GM19238 (cell line): Measurements from ENCODE around the gene CYP27B1.
A peak's percentile ranks its signal among the peaks of the same experiment; 100 is the strongest.
"Not testable (repeated sequence)": the region's sequence is repeated elsewhere in the genome, so short reads cannot be mapped to it uniquely, and the experiment has no call there.

Experiments
- DNase-seq: peaks from one replicate; pipeline ENCODE4 v3.0.0; 2011; ENCODE audit warnings: low spot score; ENCODE audit not compliant: insufficient read length

CYP27B1 gene

GRCh38 chr12:57783861-57784260, 17.0 kb upstream of the CYP27B1 start:
- no peak for DNase-seq

- no peak for DNase-seq
These were observed 16.6 kb upstream of the CYP27B1 start for GRCh38 chr12:57783466-57783801.

DNA sequence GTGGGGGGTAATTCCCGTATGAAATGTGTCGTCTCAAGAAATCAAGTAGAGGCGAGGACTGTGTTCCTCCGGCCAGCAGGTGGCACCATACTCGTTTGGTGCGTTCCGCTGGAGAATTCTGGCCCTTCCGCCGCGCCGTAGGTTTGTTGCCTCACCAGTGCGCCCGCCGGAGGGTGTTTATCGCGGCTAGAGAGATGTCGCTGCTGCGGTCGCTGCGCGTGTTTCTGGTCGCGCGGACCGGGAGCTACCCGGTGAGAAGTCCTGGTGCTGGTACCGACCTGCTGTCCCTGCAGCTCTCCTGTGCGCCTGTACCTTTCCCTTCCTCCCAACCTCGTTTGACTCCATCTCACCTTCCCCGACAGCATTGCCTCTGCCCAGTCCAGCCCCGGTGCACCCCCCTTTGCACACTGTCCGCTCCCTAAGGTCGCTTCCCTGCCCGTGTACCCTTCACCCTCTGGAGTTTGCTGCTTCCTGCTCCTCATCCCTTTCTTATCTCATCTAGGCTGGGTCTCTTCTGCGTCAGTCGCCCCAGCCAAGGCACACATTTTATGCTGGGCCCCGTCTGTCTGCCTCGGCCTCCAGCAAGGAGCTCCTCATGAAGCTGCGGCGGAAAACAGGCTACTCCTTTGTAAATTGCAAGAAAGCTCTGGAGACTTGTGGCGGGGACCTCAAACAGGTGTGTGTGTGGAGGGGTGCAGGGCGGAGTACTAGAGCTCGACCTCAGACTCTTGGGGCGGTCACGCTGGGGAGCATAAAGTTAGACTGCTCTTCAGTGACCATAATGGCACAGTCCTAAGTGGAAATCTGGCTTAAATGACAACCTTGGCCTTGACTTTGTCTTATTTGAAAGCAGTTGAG, 16.0 kb upstream of the CYP27B1 start, which contains the start of gene TSFM:
Gene TSFM, plus strand, starts transcription at position 180 of the 858 bp plus-strand sequence. Its CDS starts 15 bp downstream, at position 195.
- DNase-seq = peak; percentile 74

GRCh38 chr12:57782243-57782607, 15.3 kb upstream of the CYP27B1 start:
- DNase-seq = no peak

DNA sequence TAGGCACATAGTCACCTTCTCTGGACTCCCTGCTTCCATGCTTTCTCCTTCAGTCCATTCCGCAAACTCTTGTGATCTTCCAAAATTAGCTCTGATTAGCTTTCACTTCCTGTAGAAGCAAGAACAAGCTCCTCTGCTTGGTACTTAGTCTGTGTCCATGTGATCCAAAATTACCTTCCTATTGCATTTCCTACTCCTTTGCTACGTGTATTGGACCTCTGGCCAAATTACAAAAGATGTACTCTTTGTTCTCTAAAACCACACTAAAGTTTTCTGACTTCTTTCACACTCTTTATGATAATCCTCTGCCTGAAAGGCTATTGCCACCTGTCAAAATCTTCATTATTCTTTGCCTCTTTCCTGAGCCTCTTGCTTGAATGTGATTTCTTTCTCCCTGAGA, 14.9 kb upstream of the CYP27B1 start:
- DNase-seq = no peak

DNA sequence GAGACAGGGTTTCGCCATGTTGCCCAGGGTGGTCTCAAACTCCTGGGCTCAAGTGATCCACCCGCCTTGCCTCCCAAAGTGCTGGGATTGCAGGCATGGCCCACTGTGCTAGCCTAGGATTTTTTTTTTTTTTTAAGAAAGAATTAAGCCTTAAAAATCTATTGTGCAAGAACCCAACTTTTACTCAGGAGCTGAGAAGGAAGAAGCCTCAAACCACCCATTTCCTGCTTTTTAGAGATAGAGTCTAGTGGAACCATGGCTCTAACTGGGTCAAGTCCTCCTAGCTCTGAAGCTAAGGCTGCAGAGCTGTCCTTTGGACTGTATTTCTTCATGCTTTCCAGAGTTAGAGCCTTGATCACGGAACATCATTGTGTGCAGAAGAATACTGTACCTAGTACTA, 14.4 kb upstream of the CYP27B1 start:
- DNase-seq = no peak

GRCh38 chr12:57780284-57780897, 13.5 kb upstream of the CYP27B1 start:
- DNase-seq = no peak

DNA sequence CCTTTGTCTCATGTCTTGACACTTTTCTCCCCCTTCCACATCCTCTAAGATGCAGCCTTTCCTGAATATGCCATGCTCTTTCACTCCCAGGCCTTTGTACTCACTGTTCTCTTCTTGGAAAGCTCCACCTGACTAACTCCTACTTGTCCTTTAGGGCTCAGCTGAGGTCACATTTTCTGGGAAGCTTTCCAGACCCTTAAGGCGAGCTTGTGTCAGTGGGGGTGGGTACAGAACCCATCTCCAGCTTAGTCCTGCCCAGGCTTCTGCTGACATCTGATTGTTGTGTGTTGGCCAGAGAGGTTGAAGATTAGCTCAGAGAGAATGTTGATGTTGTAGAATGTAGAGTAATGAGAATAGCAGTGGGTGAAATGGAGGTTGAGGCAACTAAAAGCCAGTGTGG, 12.9 kb upstream of the CYP27B1 start:
- no peak for DNase-seq

DNA sequence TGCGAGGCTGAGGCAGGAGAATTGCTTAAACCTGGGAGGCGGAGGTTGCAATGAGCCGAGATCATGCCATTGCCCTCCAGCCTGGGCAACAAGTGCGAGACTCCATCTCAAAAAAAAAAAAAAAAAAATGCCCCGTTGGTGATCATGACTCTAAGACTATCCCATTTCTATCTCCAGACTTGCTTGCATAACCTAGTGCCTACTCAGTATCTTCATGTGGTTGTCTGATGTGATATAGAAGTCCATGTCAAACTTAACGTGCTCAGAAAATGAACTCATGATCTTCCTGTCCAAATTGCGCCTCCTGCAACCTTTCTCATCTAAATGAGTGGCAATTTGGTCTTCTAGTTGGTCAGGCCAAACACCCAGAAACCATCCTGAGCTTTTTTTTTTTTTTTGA, 11.0 kb upstream of the CYP27B1 start:
- DNase-seq = no peak

DNA sequence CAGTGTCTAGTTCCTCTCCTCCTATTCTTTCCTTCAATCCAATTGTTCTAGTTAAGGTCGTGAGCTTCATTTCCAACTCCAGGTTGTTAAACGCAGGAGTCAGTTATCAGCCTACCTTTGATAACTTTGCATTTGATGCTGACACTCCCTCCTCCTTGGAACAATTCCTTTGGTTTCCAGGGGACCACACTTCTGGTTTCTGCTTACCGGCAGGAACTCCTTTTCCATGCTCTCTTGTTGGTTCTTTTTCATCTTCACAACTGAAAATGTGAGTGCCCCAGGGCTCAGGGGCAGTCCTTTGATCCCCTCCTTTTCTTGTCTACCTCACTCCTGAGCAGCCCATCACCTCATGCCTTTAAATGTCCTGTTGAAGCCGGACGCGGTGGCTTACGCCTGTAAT, 10.5 kb upstream of the CYP27B1 start:
- no peak for DNase-seq

- no peak for DNase-seq
These were observed 9.3 kb upstream of the CYP27B1 start for GRCh38 chr12:57776247-57776587.

DNA sequence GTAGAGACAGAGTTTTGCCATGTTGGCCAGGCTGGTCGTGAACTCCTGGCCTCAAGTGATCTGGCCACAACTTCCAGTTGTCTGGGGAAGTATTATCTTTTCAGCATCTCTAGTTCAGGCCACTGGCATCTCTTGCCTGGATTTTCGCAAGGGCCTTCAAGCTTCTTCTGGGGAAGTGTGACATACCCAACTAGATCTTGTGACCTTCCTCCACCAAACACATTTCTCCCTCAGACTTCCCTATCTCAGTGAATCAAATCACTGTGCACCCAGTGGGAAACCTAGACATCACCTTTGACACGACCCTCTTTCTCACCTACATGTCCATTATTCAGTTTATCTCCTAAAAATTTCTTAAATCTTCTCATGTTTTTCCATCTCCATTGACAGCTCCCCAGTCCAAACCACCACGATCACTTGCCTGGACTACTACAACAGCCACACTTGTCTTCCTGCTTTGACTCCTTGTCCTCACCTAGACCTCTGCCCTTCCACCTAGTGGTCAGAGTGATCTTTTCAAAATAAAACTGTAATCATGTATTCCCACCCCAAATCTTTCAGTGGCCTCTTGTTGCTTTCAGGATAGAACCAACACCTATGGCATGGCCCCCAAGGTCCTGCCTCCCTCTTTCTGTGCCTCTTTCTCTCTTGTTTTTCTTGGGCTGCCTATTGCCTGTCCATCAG, 8.8 kb upstream of the CYP27B1 start:
- no peak for DNase-seq

GRCh38 chr12:57775044-57775443, 8.2 kb upstream of the CYP27B1 start:
- DNase-seq = no peak

GRCh38 chr12:57774634-57775033, 7.8 kb upstream of the CYP27B1 start:
- not testable (repeated sequence) for DNase-seq

- no peak for DNase-seq
These were observed 5.8 kb upstream of the CYP27B1 start, which contains the start of gene EEF1AKMT3 for GRCh38 chr12:57772429-57773322. EEF1AKMT3 (plus strand) TSS chr12:57772614; CDS start chr12:57772725, 111 bp downstream.

DNA sequence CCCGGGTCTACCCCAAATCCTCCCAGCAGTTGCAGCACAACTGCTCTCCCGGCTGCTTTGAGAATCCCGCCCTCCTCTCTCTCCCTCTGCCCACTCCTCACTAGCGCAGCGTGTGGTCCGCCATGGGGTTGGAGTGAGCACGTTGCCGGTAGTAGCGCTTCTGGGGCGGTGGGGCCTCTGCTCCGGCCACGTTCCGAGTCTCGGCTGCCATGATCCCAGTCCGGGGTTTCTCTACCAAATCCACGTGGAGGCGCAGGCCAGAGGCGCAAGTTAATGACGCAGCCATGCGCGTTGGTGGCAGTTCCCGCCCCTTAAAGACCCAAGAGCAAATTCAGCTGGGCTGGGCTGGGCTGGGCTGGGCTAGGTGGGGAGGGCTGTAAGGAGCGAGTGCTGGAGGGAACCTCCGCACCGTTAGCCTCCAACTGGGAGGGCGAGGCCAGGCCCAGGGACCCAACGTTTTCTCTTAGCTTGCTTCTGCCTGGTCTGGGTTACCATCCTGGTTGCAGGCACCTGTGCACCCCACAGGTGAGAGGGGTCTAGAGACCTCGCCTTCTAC, 5.1 kb upstream of the CYP27B1 start, which contains the start of gene METTL1:
Gene METTL1, minus strand, starts transcription at position 233 of the 556 bp plus-strand sequence. Its CDS starts 22 bp downstream, at position 211.
- DNase-seq = peak; percentile 92

- DNase-seq = peak; percentile 86
These were observed 4.5 kb upstream of the CYP27B1 start for GRCh38 chr12:57771236-57771872.

GRCh38 chr12:57770734-57771133, 3.9 kb upstream of the CYP27B1 start:
- DNase-seq = no peak

DNA sequence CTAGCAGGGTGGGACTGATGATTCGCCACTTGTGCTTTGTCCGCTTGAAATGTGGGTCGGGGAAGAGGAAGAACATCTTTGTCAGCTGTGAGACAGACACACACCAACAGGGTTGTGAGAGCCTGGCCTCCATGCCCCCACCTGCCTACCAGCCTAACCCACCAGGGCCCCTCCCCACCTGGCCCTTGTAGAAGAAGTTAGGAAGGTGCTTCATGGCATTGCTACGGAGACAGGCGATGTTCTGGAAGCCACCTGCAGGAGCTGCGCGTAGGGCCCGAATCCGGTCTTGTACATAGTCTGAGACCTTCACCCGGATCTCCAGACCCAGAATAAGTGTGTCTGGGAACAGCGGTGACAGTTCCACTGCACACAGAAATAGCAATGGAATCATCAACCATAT, 2.7 kb upstream of the CYP27B1 start:
- DNase-seq = no peak

DNA sequence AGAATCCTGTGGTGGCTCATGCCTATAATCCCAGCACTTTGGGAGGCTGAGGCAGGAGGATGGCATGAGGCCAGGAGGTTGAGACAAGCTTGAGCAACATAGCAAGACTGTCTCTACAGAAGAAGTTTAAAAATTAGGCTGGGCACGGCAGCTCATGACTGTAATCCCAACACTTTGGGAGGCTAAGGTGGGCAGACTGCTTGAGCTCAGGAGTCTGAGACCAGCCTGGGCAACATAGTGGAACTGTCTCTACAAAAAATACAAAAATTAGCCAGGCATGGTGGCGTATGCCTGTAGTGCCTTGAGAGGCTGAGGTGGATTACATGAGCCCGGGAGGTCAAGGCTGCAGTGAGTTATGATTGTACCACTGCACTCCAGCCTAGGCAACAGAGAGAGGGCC, 998 bp upstream of the CYP27B1 start:
- no peak for DNase-seq
